Activated CD8-positive, alpha-beta memory T cell treated with anti-CD3 and anti-CD28 coated beads, Interleukin-2, amount 50 U/mL, for 1 hour (primary cell): ENCODE data around the gene RALGAPA2.

Experiments
- DNase-seq: peaks from one replicate; pipeline ENCODE4 v3.0.0-alpha.2; 2020; ENCODE audit errors: extremely low read depth

The RALGAPA2 gene

DNA sequence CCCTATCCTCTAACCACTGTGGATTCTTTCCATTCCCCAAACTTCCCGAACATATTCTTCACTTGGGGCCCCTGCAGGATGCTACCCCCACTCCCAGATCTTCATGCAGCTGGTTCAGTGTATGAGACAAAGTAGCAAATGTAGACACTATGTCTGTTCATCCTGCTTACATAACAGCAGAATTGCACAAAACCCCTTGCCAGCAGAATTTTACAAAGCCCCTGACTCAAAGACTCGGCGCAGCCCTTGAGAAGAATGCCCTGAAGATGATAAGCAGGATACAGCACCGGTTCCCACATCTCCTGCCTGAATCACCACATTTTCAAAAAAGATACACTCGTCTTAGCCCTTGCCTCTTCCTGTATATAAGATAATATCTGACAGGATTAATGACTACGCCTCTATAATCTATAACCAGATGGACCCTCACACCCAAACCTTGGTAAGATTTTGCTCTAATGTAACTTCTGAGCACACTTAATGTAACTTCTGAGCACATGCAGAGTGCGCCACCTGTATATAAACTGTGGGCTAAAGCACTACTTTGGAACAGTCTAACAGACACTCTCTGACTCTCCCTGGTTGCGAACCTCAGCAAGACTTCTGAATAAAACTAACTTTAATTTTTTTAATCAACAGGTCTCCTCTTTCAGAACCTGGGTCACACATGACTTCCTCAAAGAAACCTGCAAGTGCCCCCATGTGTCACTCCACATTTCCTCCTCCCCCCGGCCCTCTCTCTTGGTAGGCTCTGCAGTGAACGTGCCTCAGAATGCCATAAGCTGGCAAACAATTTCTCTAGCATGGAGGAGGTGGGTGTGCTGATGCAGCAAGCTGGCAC lies 28.7 kb downstream of the RALGAPA2 start:
- no peak for DNase-seq

DNA sequence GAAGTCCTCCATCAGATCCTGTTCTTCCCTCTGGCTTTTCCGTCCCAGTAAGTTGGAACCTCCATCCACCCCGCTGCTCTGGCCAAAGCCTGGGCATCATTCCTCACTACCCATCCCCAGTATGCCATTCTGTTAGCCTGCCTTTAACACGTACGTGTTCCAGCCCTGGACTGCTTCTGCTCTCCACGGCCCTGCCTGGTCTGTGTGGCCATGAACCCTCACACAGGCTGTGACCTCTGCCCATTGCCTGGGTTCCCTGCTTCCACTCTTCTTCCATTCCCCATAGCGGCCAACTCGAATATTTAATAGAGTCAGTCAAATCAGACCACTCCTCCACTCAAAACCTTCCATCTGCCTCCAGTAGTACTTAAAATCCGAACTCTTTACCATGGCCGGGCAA lies 29.4 kb downstream of the RALGAPA2 start:
- DNase-seq, result no peak

DNA sequence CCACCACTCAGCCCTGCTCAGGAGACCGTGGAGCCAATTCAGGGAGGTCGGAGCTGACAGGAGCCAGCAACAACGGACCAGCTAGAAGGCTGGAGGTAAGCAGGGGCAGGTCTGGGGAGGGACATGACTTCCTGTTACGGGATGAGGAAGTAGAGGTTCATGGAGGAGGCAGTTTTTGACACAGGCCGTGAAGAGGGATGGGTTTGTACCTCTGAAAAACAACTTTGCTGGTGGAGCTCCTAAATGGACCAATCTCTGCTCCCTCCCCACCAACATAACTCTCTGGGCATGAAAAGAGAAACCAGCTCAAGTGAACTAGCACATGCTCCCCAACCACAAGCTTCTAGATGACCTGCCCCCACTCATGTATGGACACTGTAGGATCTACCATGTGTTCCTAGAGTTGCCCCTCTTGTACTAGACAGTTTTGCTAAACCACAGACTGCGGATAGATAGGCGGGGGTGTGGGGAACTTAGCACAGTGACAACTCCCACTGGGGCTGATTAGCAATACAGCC lies 31.4 kb downstream of the RALGAPA2 start:
- DNase-seq, result no peak

DNA sequence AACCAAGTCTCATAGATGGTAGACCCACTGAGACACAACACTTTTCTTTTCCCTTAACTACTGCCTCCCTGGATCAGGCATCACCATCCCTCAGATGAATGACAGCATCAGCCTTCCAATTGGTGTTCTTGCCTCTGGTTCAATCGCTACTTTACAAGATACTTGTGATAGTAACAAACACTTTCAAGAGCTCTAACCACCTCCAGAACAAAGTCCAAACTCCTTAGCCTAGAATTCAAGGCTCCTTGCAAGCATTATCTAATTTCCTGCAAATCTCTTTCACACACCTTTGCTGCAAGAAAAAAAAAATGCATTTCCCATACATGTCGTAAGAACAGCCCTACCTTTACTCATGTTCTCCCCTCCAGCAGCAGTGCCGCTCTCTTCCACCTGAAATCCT lies 33.1 kb downstream of the RALGAPA2 start:
- DNase-seq, result no peak

DNA sequence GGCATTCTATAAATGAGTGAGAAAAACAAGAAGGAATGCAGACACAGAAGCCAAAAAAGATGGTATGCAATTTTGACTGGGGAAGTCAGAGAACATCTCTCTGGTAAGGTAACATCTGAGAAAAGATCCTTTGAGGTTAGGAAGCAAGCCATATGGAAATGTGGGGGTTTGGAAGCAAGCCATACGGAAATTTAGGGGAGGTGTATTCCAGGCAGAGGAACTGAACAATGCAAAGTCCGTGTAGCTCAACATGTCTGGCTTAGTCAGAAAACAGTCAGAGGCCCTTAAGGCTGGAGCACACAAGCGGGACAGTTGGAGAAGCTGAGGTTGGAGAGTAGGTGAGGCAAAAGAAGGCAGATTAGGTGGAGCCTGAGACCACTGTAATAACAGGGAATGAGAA lies 35.3 kb downstream of the RALGAPA2 start:
- DNase-seq, result no peak

DNA sequence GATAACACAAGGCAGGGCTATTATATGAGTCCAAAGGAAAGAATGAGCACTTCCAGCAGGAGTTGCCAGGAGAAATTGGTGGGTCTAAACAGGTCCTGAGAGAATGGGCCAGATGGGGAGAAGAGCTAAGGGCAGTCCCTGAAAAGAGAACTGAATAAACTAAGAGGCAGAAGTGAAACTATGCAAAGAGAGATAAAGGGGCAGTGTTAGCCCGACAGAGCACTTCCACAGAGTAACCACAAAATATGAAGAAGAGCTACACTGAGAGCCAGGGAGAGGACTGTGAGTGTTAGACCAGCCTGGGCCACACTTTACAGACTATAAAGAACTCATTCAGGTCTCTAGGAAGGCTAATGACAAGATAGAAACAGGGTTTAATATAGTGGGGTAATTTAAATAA lies 43.8 kb downstream of the RALGAPA2 start:
- no peak for DNase-seq

DNA sequence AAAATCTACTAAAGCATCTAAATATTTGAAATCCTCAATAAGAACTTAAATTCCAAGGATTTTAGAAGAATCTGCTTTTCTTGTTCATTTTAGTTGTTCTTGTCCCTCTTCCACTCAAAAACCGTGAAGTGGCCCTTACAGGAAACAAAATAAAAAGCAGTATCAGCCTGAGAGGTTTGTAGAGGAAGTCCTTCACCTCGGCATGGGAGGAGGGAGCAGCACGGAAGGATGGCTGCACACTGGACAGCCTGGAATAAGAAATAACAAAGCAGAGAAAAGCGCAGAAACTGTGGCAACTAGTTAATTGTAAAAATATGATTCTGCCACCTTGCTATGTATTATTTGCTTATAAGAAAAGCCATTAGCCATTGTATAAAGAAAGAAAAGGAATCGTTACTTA lies 46.1 kb downstream of the RALGAPA2 start:
- no peak for DNase-seq

DNA sequence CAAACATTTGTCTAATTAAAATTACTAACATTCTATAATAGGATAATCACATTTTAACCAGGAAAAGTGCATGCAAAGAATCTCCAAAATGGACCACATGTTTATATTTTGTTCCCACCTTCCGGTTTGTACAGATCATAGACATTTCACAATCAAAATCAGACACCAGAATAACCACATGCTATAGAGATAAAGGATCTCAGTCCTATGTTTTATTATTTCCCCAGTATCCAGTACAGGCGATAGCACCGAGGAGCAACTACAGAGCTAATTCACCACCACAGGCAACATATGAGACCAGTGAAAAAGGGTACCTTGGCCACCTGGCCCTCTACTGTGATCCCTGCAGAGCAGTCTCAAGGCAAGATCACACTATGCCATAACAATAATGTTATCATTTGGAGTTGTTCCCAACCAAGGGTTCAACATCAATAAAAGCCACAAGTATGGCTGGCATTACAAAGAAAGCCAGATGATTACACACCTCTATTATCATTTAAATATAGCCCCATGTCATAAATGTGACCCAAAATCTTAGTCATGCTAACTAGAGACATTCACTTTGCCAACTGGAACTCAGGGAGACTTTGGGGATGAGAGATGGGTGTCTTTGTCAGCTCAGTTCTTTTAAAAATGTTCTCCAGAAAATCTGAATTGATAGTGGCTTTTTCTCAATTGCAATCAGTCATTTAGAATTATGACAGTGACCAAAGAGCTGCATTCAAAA lies 46.7 kb downstream of the RALGAPA2 start:
- DNase-seq, result no peak

DNA sequence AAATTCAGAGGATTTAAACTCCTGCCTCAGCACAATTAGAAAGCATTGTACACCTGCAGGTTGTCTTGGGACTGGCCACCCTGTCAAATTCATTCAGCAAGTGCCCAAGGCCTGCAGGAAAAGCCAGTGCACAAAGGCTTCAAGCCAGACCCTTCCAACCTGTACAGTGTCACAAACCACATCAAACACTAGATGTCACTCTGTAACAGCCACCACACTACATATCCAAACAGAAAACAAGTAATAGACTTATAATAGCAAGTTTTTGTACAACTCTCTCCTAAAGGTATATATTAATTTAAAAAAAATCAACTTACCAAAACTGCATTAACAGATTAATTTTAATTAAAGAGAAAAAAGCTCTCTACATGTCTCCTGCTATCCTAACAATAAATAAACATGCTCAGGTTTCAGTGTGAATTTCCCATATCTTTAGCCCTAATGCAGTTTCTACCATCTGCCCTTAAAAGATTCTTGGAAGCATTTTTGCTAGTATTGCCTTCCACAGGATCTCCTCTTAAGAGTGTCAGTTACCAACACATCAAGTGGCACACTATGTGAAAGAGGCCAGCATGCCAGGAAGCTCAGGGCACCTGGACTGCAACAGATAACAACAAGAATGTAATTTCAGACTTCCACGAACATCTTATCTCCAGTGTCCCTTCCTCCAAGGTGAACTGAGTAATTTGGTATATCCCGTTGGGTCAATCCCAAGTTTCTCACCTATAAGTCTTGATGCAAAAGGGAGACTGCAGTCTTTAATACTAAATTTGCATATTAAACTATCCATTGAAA lies 47.5 kb downstream of the RALGAPA2 start:
- DNase-seq, result no peak

DNA sequence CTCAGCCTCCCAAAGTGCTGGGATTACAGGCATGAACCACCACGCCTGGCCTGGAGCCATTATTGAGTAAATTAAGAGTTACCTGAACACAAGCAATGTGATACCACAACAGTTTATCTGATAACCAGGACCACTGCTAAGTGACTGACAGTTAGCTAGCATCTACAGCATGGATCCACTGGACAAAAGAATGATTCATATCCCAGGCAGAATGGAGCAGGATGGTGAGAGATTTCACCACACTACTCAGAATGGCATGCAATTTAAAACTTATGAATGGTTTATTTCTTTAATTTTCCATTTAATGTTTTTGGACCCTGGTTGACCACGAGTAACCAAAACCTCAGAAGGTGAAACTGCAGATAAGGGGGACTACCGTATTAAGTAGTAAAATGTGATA lies 48.6 kb downstream of the RALGAPA2 start:
- DNase-seq, result no peak

DNA sequence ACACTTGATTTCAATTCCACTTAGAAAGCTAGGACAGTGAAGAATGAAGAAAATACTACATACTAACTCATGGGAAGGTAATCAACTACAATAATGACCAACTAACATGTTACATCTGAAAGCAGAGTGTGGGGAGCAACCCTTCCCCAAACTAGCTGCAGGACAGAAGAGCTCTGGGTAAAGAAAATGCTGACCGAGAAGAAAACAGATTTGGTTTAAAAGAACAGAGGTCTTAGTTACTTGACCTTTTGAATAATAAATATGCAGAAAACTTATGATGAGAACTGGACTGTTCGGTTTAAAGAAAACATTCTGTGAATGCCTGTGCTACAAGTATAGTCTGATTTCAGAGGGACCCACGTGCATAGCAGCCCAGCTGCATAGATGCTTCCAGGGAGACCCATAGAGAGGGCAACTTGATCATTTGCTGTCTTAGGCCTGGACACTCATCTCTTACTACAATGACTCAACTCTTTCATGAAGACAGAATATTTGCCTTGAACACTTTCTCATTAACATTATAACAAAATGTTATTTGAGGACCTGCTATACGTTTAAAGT lies 53.5 kb downstream of the RALGAPA2 start:
- no peak for DNase-seq

DNA sequence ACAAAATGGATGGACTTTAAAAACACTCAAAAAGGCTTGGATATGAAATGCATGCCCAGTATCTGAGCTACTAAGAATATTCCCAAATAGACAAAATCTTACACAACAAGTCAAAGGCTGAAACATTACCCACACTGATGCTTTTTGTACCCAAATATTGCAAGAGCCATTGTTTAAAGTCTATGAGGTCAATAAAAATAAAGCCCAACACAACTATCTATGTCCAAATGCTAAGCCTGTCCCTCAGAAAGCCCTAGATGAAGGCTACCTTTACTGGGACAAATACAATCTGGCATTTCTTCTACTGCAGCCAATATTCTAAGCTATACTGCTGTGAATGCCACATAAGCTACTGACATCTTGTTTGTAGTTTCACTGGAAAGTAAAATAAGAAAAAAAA lies 54.3 kb downstream of the RALGAPA2 start:
- no peak for DNase-seq

DNA sequence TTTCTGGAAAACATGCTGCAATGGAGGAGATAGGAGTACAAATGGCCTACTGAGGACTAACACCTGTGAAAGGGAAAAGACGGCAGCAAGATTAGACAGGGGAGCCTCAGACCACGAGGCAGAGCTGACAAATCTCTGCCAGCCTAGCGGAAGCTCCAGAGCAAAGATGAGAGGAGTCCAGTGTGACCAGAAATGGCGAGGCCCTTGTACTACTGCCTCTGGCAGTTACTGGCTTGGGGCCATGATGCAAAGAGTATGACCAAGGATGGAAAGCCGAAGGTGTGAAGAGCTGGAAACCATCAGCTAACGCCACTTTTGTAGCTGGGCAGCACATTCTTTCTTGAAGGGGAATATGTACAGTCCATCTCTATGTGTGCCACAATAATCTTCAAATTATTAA lies 55.4 kb downstream of the RALGAPA2 start:
- DNase-seq, result no peak

DNA sequence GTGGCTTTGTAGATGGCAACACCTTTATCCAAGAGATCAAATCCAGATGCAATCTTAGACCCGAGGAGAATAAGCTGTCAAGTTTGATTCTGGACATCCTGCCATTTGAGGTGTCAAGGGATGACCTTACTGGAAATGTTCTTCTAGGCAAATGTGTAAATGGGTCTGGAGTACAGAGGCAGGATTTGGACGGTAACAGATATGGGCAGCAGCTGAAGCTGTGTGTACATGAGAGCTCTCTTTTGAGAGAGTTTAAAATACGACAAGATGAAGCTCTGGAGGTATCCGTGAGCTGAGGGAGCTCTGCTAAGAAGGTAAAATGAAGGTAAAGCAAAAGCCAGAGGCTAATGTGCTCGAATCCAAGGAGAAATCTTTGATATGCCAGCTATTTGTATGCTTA lies 56.6 kb downstream of the RALGAPA2 start:
- DNase-seq, result no peak

DNA sequence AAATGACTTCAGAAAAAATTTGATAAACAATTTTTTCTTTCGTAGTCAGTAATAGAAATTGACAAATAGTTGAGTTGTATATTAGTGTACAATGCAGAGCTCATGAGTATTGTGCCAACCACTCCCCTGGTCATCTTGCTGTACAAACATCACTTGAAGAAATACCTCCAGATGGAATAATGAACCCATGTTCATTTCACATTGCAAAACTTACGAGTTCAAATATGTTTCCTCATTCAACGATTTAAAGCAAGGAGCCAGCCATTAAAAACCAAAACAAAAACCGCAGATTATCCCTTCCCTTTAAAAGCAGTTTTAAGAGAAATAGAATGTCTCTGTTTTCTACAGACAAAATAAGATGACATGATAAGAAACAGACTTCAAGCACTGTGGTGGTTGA lies 62.5 kb downstream of the RALGAPA2 start:
- DNase-seq, result no peak

DNA sequence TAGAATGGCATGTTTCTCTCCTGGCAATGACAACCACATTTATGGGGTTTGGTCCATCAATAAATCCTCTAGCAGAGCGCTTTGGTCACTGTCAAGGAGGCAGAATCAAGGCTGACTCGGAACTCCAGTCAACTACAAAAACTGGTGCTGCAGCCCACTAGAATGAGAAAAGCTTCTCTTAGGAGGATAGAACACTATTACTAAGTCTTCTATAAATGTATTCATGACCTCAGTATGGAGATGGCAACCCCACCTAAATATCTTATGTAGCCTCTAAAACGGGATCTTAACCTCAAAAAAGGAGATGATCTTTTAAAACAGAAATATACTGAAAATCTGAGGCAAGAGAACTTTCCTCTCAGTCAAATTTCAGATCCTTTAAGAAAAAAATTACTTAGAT lies 68.5 kb downstream of the RALGAPA2 start:
- no peak for DNase-seq

DNA sequence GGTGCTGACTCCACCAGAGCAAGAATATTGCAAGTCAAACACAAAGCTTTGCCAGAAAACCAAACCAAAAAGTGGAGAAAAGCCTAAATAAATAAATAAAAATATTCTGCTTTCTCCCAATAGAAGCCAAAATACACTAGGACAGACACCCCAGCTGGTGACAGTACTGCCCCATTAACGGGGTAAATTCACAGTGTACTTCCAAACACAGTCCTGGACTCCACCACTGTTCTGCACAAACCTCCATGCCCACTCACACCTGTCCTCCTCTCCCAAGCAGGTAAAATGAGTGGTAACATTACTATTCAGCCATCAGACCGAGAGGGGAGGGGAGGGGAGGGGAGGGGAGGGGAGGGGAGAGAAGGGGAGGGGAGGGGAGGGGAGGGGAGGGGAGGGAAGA lies 70.7 kb downstream of the RALGAPA2 start:
- DNase-seq, result no peak

DNA sequence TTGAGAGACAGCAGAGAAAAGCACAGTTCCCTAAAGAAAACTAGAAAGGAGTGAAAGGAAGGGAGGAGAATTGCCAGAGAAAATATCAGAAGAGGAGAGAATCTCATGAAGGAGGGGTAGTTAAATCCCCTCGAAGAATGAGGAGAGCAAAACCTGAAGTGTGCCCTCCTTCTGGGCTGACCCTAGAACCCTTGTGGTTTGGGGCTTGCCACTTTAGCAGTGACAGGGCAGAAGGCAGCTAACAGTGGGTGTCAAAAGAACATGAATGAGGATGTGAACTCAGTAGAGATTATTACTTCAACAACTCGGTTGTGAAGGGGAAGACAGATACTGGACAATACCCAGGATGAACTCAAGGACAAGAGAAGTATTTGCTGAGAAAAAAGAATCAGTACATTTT lies 73.6 kb downstream of the RALGAPA2 start:
- no peak for DNase-seq

DNA sequence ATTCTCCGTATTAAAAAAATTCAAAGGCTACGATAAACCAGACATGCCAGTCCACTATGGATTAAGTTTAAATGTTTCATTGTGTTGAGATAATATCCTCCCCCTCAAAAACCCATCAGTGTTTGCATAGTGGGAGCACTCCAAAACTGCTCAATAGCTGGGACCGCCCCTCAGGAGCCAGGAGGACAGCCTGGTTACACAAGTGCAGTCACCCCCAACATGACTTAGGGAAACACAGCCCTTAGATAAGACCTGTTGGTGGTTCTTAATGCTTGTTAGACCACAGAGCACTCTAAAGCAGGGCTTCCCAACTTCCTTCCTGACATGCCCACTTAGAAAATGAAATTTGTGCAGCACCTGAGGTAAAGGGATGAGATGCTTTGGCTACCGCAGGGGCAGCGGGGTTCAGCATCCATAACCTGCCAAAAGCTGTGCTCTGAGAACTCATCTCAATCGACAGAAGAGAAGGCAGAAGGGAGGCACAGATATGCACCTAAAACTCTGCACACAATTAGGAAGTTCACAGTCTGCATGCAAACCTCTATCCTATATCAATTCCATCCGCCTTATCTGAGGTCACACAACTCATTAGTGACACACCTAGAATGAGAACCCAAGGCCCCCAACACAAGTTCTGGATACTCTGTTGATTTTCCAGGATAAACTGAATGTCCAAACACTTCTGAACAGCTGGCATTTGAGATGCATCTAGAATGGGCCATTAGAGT lies 74.3 kb downstream of the RALGAPA2 start:
- no peak for DNase-seq

DNA sequence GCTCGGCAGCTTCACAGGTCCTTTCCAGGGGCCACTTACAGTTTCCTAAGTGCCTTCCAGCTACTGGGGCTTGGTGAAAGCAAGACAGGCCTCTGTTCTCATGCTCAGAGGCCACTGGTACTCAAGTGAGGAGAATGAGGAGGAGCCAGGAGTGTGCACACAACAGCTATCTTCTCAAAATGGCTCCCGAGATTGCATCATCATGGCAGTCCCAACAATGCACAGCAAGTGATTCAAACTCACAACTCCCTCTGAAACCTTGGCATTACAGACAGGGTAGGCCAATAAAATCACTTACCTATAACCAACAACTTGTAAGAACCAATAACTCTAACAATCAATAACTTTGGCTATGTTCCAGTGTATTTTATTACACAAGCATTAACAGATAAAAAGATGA lies 77.4 kb downstream of the RALGAPA2 start:
- no peak for DNase-seq

DNA sequence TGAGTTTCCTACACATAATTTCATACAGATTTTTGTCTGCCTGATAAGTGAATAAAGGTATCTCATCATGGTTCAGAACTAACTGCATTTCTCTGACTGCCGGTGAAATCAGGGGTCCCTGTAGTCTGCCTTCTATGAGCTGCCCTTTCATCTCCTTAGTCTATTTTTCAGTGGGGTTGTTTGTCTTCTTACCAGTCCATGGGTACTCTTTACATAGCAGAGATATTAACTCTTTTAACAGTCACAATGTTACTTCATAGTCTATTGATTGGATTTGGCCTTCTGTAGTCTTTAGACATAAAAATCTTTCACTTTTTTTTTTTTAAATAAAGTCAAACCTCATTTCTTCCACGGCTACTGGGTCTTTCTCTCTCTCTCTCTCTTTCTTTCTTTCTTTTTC lies 79.8 kb downstream of the RALGAPA2 start:
- no peak for DNase-seq
